ENCODE measurements around the gene DUSP28.
"Not testable (repeated sequence)": the region's sequence is repeated elsewhere in the genome, so short reads cannot be mapped to it uniquely, and the experiment has no call there.

Gene DUSP28

GRCh38 chr2:240561325-240561971 is 1.3 kb downstream of the DUSP28 start:
- no peak for DNase-seq

GRCh38 chr2:240563231-240563630 is 3.1 kb downstream of the DUSP28 start:
- not testable (repeated sequence) for DNase-seq

GRCh38 chr2:240563951-240564560 is 3.9 kb downstream of the DUSP28 start:
- DNase-seq: no peak

GRCh38 chr2:240564561-240565332 is 4.6 kb downstream of the DUSP28 start:
- DNase-seq: peak; percentile 53

GRCh38 chr2:240565333-240566202 is 5.4 kb downstream of the DUSP28 start:
- peak; percentile 90 for DNase-seq

- peak; percentile 95 for DNase-seq
These were observed 6.3 kb downstream of the DUSP28 start for GRCh38 chr2:240566203-240567136.

- DNase-seq: peak; percentile 47
These were observed 7.1 kb downstream of the DUSP28 start for GRCh38 chr2:240567137-240567871.

GRCh38 chr2:240567872-240568677 is 7.9 kb downstream of the DUSP28 start, which contains the start of gene RNPEPL1:
Gene RNPEPL1, plus strand, starts transcription at chr2:240568484. Its CDS starts 103 bp downstream, at chr2:240568587.
- DNase-seq: peak; percentile 55

GRCh38 chr2:240568678-240569522 is 8.7 kb downstream of the DUSP28 start:
- peak; percentile 53 for DNase-seq

- no peak for DNase-seq
These were observed 9.4 kb downstream of the DUSP28 start for GRCh38 chr2:240569523-240569997.

- DNase-seq: no peak
These were observed 9.9 kb downstream of the DUSP28 start for GRCh38 chr2:240569998-240570530.

GRCh38 chr2:240570531-240571313 is 10.6 kb downstream of the DUSP28 start:
- no peak for DNase-seq

- DNase-seq: no peak
These were observed 11.3 kb downstream of the DUSP28 start for GRCh38 chr2:240571314-240571973.

- DNase-seq: no peak
These were observed 12.2 kb downstream of the DUSP28 start for GRCh38 chr2:240572141-240573031.

- no peak for DNase-seq
These were observed 12.9 kb downstream of the DUSP28 start for GRCh38 chr2:240573071-240573515.
